Stimulated activated CD8-positive, alpha-beta memory T cell treated with anti-CD3 and anti-CD28 coated beads, Interleukin-7, amount 100 ng/mL, for 4 hours (primary cell): Measurements from ENCODE around the gene ANGPTL8.

Source experiments
- DNase-seq, 2 donors: peaks; one replicate each; pipeline ENCODE4 v3.0.0-alpha.2; 2020; ENCODE audit warnings: low read depth in 2 of 2

ANGPTL8 gene

GRCh38 chr19:11291415-11291814 lies 52.0 kb downstream of the ANGPTL8 start:
- no peak for DNase-seq
